Vagina (tissue), 2 donors: Measurements from ENCODE around the gene NOP53. TPM values are rescaled to one million over a fixed set of nuclear protein-coding genes. Genes with fewer than 3 reads are reported as not detected.
"Not testable (repeated sequence)": the region's sequence is repeated elsewhere in the genome, so short reads cannot be mapped to it uniquely, and the experiment has no call there.

Experiments used
- DNase-seq, 2 donors: peaks; one replicate each; pipeline ENCODE4 v3.0.0-alpha.2; 2017; ENCODE audit errors: extremely low spot score in 2 of 2
- H3K27ac ChIP-seq: fragments of 200-600 bp; sonication (generic); one replicate; pipeline ENCODE4 v1.5.1; 2019
- H3K27me3 ChIP-seq: fragments of 200-600 bp; sonication (generic); one replicate; pipeline ENCODE4 v1.5.1; 2019
- H3K36me3 ChIP-seq, 2 donors: fragments of 200-600 bp; sonication (generic); one replicate each; pipeline ENCODE4 v1.5.1; 2017 to 2019
- H3K4me1 ChIP-seq: fragments of 200-600 bp; sonication (generic); one replicate; pipeline ENCODE4 v1.5.1; 2019
- H3K4me3 ChIP-seq, 2 donors: fragments of 200-600 bp; sonication (generic); 1 replicate in 1 of 2; 2 replicates in 1 of 2; pipeline ENCODE4 v1.5.1; 2016 to 2019
- H3K9me3 ChIP-seq: fragments of 200-600 bp; sonication (generic); one replicate; pipeline ENCODE4 v1.5.1; 2019
- CTCF ChIP-seq, 3 experiments: fragments of 450-650 bp in 2 of 3; fragments of 200-600 bp in 1 of 3; sonication (generic) in 1 of 3; IDR thresholded peaks; one replicate each; pipeline ENCODE4 v1.5.1; 2017 to 2019; ENCODE audit warnings: antibody characterized with exemption in 3 of 3, mild to moderate bottlenecking in 2 of 3, moderate library complexity in 2 of 3
- POLR2A ChIP-seq, 2 donors: fragments of 450-650 bp; IDR thresholded peaks; one replicate each; pipeline ENCODE4 v1.6.1; 2017; ENCODE audit warnings: antibody characterized with exemption in 2 of 2, mild to moderate bottlenecking in 2 of 2, moderate library complexity in 2 of 2
- POLR2AphosphoS5 ChIP-seq, 2 donors: sonication (generic); formaldehyde crosslinking; IDR thresholded peaks; one replicate each; pipeline ENCODE4 v1.9.0; 2017; ENCODE audit warnings: antibody characterized with exemption in 2 of 2, mild to moderate bottlenecking in 2 of 2, low read depth in 1 of 2; ENCODE audit not compliant: insufficient read depth in 1 of 2
- intact Hi-C: fragments of 100-400 bp; cut with DNase I; formaldehyde crosslinking; loops from one replicate; pipeline ENCODE4 v1.15.1; 2023
- total RNA-seq: library from RNA; depleted of rRNA; stranded (reverse); fragments of >200 nt; gene quantifications from one replicate; pipeline ENCODE4 v1.2.3, GENCODE V29; 2016

The NOP53 gene
- total RNA-seq, 1 donor from 2014 or later = 517 TPM

GRCh38 chr19:47726467-47726866 is 18.9 kb upstream of the NOP53 start:
- TF ChIP-seq CTCF (IDR thresholded peaks at IDR 0.05) = no peak
- TF ChIP-seq POLR2AphosphoS5 (IDR thresholded peaks at IDR 0.05; ENCODE audit: insufficient read depth in 1 of 2, low read depth in 1 of 2) = no peak
- TF ChIP-seq POLR2A (IDR thresholded peaks at IDR 0.05) = no peak
- Histone ChIP-seq H3K4me1 (peaks cover 86% of the 10 kb centered on the region), H3K27ac (peak overlapping the region; percentile 80), H3K4me3 (no peak overlapping the region), H3K36me3 (peaks cover 0 to 37% of the 10 kb centered on the region in 2 donors), H3K9me3 (no peaks in the 10 kb centered on the region), H3K27me3 (no peaks in the 10 kb centered on the region)
- no peak for DNase-seq
- intact Hi-C loops = no loop called here

- DNase-seq, intact Hi-C loops, H3K4me3 ChIP-seq, H3K9me3 ChIP-seq, H3K27me3 ChIP-seq: not testable (repeated sequence)
- Histone ChIP-seq H3K36me3 (peaks cover 0 to 41% of the 10 kb centered on the region in 2 donors), H3K4me1 (peaks cover 70% of the 10 kb centered on the region), H3K27ac (peak overlapping the region; percentile 92)
These were observed 17.1 kb upstream of the NOP53 start for GRCh38 chr19:47728295-47728694.

GRCh38 chr19:47729468-47729798 is 15.9 kb upstream of the NOP53 start:
- Histone ChIP-seq H3K27ac (peak overlapping the region; percentile 92), H3K4me1 (peaks cover 59% of the 10 kb centered on the region), H3K4me3 (peak overlapping the region in 1 of 2 donors; percentile 2), H3K27me3 (no peaks in the 10 kb centered on the region), H3K36me3 (peaks cover 4 to 45% of the 10 kb centered on the region in 2 donors), H3K9me3 (no peaks in the 10 kb centered on the region)
- DNase-seq = no peak
- peak; percentile 74 to 75 for TF ChIP-seq POLR2AphosphoS5 (IDR thresholded peaks at IDR 0.05; ENCODE audit: insufficient read depth in 1 of 2, low read depth in 1 of 2)
- TF ChIP-seq CTCF (IDR thresholded peaks at IDR 0.05) = no peak
- intact Hi-C loops = no loop called here

- Histone ChIP-seq H3K27me3 (no peaks in the 10 kb centered on the region), H3K36me3 (peaks cover 4 to 50% of the 10 kb centered on the region in 2 donors), H3K4me1 (peaks cover 55% of the 10 kb centered on the region), H3K9me3 (no peaks in the 10 kb centered on the region), H3K27ac (peak overlapping the region; percentile 92), H3K4me3 (peak overlapping the region in 1 of 2 donors; percentile 2)
- intact Hi-C loops = no loop called here
- no peak for TF ChIP-seq POLR2A (IDR thresholded peaks at IDR 0.05)
- peak in 1 of 2 donors; percentile 66 for TF ChIP-seq POLR2AphosphoS5 (IDR thresholded peaks at IDR 0.05; ENCODE audit: insufficient read depth in 1 of 2, low read depth in 1 of 2)
- no peak for TF ChIP-seq CTCF (IDR thresholded peaks at IDR 0.05)
- no peak for DNase-seq
These were observed 15.4 kb upstream of the NOP53 start for GRCh38 chr19:47729799-47730520.

GRCh38 chr19:47730521-47730889 is 14.8 kb upstream of the NOP53 start:
- intact Hi-C loops = no loop called here
- Histone ChIP-seq H3K4me1 (peaks cover 50% of the 10 kb centered on the region), H3K36me3 (peaks cover 4 to 54% of the 10 kb centered on the region in 2 donors), H3K27ac (peak overlapping the region; percentile 92), H3K27me3 (no peaks in the 10 kb centered on the region), H3K9me3 (no peaks in the 10 kb centered on the region), H3K4me3 (no peak overlapping the region)
- DNase-seq = no peak
- TF ChIP-seq CTCF (IDR thresholded peaks at IDR 0.05) = no peak
- TF ChIP-seq POLR2A (IDR thresholded peaks at IDR 0.05) = no peak
- no peak for TF ChIP-seq POLR2AphosphoS5 (IDR thresholded peaks at IDR 0.05; ENCODE audit: insufficient read depth in 1 of 2, low read depth in 1 of 2)
